ENCODE results near the gene RNF7.

- TF ChIP-seq EZH2 (IDR thresholded peaks at IDR 0.05; ENCODE audit: insufficient read depth, poor library complexity, severe bottlenecking) (no peak), EZH2phosphoT487 (IDR thresholded peaks at IDR 0.05; ENCODE audit: insufficient read depth, low read depth) (no peak)
Observed at GRCh38 chr3:141726483-141726882, 11.6 kb upstream of the RNF7 start.
